AG09319 (cell line): ENCODE results near the gene ST3GAL6.
"Not testable (repeated sequence)": the region's sequence is repeated elsewhere in the genome, so short reads cannot be mapped to it uniquely, and the experiment has no call there.

Experiments
- DNase-seq: peaks from one replicate; pipeline ENCODE4 v3.0.0-alpha.2; 2010; ENCODE audit warnings: low read depth; ENCODE audit errors: extremely low read depth
- TF ChIP-seq, protein P1 (sequence below): IDR thresholded peaks from 2 replicates; pipeline ENCODE4 v1.5.1; 2011; ENCODE audit warnings: low read depth, mild to moderate bottlenecking, inconsistent platforms, low read length, moderate library complexity

ST3GAL6 gene

DNA sequence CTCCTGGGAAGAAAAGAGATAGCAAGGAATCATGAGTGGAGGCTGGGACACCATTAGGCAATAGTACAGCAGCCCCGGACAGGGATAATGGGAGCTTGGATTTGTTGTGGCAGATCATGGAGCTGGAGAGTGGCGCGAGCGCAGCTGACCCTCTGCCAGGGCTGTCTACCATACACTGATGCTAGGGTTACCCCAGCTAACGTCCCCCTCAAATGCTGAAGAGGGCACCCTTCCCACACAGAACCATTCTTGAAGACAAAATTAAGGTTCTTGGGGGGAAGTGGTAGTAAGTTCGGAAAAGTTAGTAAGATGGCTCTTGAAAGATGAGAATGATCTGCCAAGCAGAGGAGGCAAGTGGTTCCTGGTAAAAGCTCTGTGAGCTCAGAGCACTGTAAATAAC lies 61.1 kb downstream of the ST3GAL6 start:
- TF ChIP-seq, protein P1, sequence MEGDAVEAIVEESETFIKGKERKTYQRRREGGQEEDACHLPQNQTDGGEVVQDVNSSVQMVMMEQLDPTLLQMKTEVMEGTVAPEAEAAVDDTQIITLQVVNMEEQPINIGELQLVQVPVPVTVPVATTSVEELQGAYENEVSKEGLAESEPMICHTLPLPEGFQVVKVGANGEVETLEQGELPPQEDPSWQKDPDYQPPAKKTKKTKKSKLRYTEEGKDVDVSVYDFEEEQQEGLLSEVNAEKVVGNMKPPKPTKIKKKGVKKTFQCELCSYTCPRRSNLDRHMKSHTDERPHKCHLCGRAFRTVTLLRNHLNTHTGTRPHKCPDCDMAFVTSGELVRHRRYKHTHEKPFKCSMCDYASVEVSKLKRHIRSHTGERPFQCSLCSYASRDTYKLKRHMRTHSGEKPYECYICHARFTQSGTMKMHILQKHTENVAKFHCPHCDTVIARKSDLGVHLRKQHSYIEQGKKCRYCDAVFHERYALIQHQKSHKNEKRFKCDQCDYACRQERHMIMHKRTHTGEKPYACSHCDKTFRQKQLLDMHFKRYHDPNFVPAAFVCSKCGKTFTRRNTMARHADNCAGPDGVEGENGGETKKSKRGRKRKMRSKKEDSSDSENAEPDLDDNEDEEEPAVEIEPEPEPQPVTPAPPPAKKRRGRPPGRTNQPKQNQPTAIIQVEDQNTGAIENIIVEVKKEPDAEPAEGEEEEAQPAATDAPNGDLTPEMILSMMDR: no peak
- DNase-seq: no peak

DNA sequence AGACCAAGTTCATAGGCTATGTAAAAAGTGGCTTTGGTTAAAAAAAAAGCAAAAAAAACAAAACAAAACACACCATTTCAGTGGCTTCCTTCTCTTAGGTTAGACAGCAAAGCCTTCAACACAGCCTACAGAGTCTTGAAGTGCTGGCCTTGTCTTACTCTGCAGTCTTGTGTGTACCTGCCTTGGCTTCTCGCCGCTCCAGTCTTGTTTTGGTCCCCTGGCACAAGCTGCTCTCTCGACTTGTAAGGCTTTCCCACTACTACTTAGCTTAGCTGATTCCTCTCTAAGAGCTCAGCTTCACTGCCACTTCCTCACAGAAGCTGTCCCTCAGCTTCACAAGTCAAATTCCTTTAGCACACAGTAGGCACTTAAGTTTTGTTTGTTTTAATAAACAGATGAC lies 63.0 kb downstream of the ST3GAL6 start:
- TF ChIP-seq, protein P1: no peak
- DNase-seq: no peak

DNA sequence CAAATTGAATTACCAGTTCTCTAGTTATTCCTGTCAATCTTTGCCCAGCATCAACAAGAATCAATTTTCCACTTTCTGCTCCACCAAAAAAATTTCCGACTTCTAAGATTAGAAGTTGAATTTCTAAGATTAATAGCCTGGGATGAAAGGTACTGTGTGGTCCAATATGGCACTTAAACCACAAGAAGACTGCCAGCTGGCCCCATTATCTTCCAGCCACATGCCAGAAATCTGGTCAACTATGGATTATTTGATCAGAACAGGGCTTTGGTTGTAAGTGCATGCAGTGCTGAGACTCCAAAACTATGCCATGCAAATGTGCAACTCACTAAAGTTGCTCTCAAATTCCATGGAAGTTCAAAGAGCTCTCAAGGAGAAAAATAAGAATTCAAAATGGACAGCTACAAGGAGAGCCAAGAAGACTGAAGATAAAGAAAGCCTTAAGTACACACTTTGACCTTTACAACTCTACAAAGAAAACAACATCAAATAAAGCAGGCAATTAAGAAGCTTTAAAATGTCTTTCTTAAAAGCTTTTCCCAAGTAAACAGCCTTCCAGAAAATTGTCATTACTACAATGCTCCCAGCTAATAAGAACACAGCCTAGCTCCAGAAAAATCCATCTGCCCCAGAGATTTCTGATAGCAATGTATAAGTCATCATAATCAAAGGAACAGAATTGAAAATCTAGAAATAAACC lies 64.2 kb downstream of the ST3GAL6 start:
- TF ChIP-seq, protein P1: no peak
- no peak for DNase-seq

DNA sequence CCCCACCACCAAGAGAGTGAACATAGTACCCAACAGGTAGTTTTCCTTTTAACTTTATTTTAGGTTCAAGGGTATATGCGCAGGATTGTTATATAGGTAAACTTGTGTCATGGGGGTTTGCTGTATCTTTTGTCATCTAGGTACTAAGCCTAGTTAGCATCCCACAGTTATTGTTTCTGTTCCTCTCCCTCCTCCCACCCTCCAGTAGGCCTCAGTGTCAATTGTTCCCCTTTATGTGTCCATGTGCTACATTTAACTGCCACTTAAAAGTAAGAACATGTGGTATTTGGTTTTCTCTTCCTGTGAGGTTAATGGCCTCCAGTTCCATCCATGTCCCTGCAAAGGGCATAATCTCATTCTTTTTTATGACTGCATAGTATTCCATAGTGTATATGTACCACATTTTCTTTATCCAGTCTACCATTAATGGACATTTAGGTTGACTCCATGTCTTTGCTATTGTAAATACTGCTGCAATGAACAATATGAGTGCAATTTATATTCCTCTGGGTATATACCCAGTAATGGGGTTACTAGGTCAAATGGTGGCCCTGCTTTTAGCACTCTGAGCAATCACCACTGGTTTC lies 66.2 kb downstream of the ST3GAL6 start:
- TF ChIP-seq, protein P1: no peak
- no peak for DNase-seq

DNA sequence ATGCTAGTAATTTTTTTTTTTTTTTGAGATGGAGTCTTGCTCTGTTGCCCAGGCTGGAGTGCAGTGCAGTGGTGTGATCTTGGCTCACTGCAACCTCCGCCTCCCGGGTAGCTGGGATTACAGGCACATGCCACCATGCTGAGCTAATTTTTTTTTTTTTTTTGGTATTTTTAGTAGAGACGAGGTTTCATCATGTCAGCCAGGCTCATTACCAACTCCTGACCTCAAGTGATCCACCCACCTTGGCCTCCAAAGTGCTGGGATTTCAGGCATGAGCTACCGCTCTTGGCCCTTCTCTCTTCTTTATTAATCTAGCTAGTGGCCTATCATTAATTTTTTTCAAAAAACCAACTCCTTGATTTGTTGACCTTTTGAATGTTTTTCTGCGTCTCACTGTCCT lies 67.9 kb downstream of the ST3GAL6 start:
- DNase-seq: not testable (repeated sequence)

DNA sequence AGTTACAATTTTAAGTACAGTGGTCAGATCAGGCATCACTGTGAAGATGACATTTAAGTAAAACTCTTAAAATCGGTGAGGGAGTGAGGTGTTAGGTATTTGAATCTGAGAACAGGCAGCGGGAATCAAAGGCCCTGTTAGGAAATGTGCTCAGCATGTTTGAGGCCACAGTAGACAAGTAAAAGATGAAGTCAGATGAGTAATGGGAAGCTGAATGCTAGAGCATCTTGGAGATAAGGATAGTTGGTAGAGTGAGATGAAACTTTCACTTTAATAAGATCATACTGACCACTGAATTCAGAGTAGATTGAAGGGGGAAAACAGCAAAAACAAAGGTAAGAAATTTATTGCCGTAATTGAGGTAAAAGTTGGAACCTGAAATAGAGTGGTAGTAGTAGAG lies 76.7 kb downstream of the ST3GAL6 start:
- TF ChIP-seq, protein P1: no peak
- no peak for DNase-seq

DNA sequence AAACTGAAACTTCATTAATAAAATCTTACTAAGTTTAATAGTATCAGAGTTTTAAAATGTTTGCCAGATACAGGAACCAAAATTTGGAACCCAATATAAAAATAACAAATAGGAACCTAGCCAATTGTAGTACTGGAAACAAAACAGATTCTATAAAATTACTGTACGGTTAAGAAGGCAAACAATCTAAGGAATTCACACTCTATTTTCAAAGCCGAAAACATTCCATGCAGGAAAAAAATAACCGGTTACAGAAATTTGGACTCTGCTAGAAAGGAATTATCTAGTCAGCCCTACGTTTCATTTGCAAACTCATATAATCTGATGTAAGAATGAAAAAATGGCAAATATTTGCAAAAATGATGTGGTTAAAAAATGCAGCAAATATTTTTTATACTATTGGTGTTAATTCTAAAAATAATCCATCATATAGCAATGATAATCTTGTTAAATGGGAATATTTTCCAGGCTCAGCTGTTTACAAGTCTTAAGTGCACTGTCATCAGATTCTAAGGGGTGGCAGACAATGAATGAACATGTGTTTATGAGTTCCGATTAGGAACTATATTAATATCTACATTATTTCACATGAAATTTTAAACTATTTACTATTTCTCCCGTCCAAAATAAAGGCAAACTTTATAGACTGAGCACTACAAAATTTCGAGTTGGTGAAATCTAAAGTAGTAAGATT lies 80.3 kb downstream of the ST3GAL6 start:
- TF ChIP-seq, protein P1: no peak
- DNase-seq: no peak
